ENCODE results near the gene SPRR5. TPM values are rescaled to one million over a fixed set of nuclear protein-coding genes. Genes with fewer than 3 reads are reported as not detected.

The SPRR5 gene
- total RNA-seq, 2 donors from 2014 or later, result not detected

GRCh38 chr1:152912900-152913299 lies 34.1 kb upstream of the SPRR5 start:
- H3K9ac ChIP-seq (ENCODE audit: low read depth in 2 of 2, low read length in 2 of 2), result no peak overlapping the region
- no peaks in the 10 kb centered on the region for H3K9me3 ChIP-seq
- H3K27me3 ChIP-seq, result no peaks in the 10 kb centered on the region
- no peaks in the 10 kb centered on the region for H3K4me1 ChIP-seq
- DNase-seq, result no peak
- no peak overlapping the region for H3K27ac ChIP-seq
- intact Hi-C loops (cut with DNase I), result no loop called here
- no peak for TF ChIP-seq CTCF (IDR thresholded peaks at IDR 0.05)
- H3K36me3 ChIP-seq, result no peaks in the 10 kb centered on the region
- H3K4me3 ChIP-seq, result no peak overlapping the region

GRCh38 chr1:152917794-152918193 lies 29.2 kb upstream of the SPRR5 start:
- intact Hi-C loops (cut with DNase I), result no loop called here
- no peaks in the 10 kb centered on the region for H3K4me1 ChIP-seq
- TF ChIP-seq CTCF (IDR thresholded peaks at IDR 0.05), result no peak
- no peaks in the 10 kb centered on the region for H3K27me3 ChIP-seq
- no peaks in the 10 kb centered on the region for H3K9me3 ChIP-seq
- H3K9ac ChIP-seq (ENCODE audit: low read depth in 2 of 2, low read length in 2 of 2), result no peak overlapping the region
- DNase-seq, result no peak
- H3K4me3 ChIP-seq, result no peak overlapping the region
- H3K36me3 ChIP-seq, result no peaks in the 10 kb centered on the region
- no peak overlapping the region for H3K27ac ChIP-seq

- Histone ChIP-seq H3K9ac (ENCODE audit: low read depth in 2 of 2, low read length in 2 of 2) (no peak overlapping the region), H3K36me3 (no peaks in the 10 kb centered on the region), H3K9me3 (no peaks in the 10 kb centered on the region), H3K27ac (no peak overlapping the region), H3K4me3 (no peak overlapping the region), H3K27me3 (no peaks in the 10 kb centered on the region), H3K4me1 (no peaks in the 10 kb centered on the region)
- no peak for DNase-seq
- TF ChIP-seq CTCF (IDR thresholded peaks at IDR 0.05), result no peak
- intact Hi-C loops (cut with DNase I), result no loop called here
Observed at GRCh38 chr1:152919071-152919470, 27.9 kb upstream of the SPRR5 start.

GRCh38 chr1:152924191-152924590 lies 22.8 kb upstream of the SPRR5 start:
- no peaks in the 10 kb centered on the region for H3K9me3 ChIP-seq
- TF ChIP-seq CTCF (IDR thresholded peaks at IDR 0.05), result no peak
- H3K27me3 ChIP-seq, result no peaks in the 10 kb centered on the region
- H3K4me1 ChIP-seq, result no peaks in the 10 kb centered on the region
- no peak overlapping the region for H3K27ac ChIP-seq
- intact Hi-C loops (cut with DNase I), result no loop called here
- H3K9ac ChIP-seq (ENCODE audit: low read depth in 2 of 2, low read length in 2 of 2), result no peak overlapping the region
- H3K36me3 ChIP-seq, result no peaks in the 10 kb centered on the region
- no peak overlapping the region for H3K4me3 ChIP-seq
- no peak for DNase-seq

GRCh38 chr1:152926091-152926490 lies 20.9 kb upstream of the SPRR5 start:
- intact Hi-C loops (cut with DNase I), result no loop called here
- Histone ChIP-seq H3K4me1 (no peaks in the 10 kb centered on the region), H3K9ac (ENCODE audit: low read depth in 2 of 2, low read length in 2 of 2) (no peak overlapping the region), H3K4me3 (no peak overlapping the region), H3K36me3 (no peaks in the 10 kb centered on the region), H3K9me3 (no peaks in the 10 kb centered on the region), H3K27ac (no peak overlapping the region), H3K27me3 (no peaks in the 10 kb centered on the region)
- TF ChIP-seq CTCF (IDR thresholded peaks at IDR 0.05), result no peak
- DNase-seq, result no peak

GRCh38 chr1:152928671-152929070 lies 18.3 kb upstream of the SPRR5 start:
- Histone ChIP-seq H3K27ac (no peak overlapping the region), H3K36me3 (no peaks in the 10 kb centered on the region), H3K27me3 (no peaks in the 10 kb centered on the region), H3K9ac (ENCODE audit: low read depth in 2 of 2, low read length in 2 of 2) (no peak overlapping the region), H3K4me3 (no peak overlapping the region), H3K4me1 (no peaks in the 10 kb centered on the region), H3K9me3 (no peaks in the 10 kb centered on the region)
- intact Hi-C loops (cut with DNase I), result no loop called here
- no peak for TF ChIP-seq CTCF (IDR thresholded peaks at IDR 0.05)
- no peak for DNase-seq

Measured in colonic mucosa (tissue), 4 donors.